Measurements from ENCODE around the gene TMED9.

DNA sequence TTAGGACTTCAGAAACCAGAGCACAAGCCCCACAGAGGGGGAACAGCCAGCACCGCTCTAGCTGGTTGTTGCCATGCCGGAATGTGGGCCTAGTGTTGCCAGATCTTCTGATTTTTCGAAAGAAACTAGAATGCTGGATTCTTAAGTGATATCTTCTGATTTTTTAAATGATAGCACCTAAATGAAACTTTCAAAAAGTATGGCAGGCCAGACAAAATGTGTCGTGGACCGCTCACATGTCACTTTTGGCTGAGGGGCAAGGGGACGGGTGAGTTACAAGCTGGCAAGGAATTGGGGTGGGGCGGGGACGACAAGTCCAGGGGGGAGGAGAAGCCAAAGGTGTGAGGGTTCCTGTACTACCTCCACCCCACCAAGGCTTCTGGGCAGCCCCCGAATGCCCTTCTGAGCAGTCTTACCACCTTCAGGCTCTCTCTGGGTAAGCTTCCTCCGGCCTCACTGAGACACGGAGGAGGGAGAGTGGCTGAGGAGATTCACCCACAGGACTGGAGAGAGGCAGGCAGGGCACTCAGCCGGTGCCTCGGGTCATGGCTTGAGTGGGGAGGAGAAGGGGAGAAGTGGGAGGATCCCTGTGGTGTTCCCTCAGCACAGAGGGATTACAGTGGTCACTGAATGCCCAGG, 18.2 kb downstream of the TMED9 start:
- no peak for TF ChIP-seq POLR2AphosphoS5 (IDR thresholded peaks at IDR 0.05)
- TF ChIP-seq, protein P1, sequence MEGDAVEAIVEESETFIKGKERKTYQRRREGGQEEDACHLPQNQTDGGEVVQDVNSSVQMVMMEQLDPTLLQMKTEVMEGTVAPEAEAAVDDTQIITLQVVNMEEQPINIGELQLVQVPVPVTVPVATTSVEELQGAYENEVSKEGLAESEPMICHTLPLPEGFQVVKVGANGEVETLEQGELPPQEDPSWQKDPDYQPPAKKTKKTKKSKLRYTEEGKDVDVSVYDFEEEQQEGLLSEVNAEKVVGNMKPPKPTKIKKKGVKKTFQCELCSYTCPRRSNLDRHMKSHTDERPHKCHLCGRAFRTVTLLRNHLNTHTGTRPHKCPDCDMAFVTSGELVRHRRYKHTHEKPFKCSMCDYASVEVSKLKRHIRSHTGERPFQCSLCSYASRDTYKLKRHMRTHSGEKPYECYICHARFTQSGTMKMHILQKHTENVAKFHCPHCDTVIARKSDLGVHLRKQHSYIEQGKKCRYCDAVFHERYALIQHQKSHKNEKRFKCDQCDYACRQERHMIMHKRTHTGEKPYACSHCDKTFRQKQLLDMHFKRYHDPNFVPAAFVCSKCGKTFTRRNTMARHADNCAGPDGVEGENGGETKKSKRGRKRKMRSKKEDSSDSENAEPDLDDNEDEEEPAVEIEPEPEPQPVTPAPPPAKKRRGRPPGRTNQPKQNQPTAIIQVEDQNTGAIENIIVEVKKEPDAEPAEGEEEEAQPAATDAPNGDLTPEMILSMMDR (IDR thresholded peaks at IDR 0.05) = no peak
- no peak for TF ChIP-seq EP300 (IDR thresholded peaks at IDR 0.05)

Data from esophagus muscularis mucosa (tissue), 4 donors.